C4-2B (cell line): Measurements from ENCODE around the gene AUTS2.

ENCODE experiments used
- H3K27ac ChIP-seq: fragments of 450-650 bp; 2 replicates; pipeline ENCODE4 v1.5.1; 2017
- ZFX ChIP-seq: fragments of 450-650 bp; IDR thresholded peaks from 2 replicates; pipeline ENCODE4 v1.6.1; 2017
- TF ChIP-seq, protein P1 (sequence below): fragments of 450-650 bp; conservative IDR thresholded peaks from 2 replicates; pipeline ENCODE4 v1.5.1; 2017; ENCODE audit warnings: mild to moderate bottlenecking

Gene AUTS2

DNA sequence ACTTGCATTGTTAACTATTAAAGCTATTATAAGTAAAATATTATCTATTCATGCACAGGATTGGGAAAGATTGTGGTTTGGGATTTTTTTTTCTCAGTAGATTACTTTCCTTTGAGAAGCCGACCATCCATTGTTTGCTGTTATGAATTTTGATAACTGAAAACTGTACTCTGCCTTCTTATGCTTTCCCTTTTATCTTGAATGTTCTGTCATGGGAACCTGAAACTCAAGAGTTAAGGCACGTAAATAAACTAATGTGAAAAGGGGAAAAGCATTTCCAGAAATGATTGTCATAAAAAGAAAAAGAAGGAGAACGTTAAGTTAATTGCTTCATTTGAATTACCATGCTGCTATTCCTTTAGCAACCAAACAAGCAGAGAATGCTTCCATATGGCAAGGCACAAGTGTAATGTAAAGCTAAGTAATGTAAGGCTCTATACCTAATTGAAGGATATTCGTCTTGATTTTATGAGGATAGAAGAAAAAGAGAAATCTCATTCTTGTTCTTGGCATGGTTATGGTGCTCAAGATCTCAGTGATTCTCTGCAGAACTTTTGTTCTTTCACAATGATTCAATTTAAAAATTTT lies 370.8 kb downstream of the AUTS2 start:
- TF ChIP-seq ZFX = no peak
- TF ChIP-seq, protein P1, sequence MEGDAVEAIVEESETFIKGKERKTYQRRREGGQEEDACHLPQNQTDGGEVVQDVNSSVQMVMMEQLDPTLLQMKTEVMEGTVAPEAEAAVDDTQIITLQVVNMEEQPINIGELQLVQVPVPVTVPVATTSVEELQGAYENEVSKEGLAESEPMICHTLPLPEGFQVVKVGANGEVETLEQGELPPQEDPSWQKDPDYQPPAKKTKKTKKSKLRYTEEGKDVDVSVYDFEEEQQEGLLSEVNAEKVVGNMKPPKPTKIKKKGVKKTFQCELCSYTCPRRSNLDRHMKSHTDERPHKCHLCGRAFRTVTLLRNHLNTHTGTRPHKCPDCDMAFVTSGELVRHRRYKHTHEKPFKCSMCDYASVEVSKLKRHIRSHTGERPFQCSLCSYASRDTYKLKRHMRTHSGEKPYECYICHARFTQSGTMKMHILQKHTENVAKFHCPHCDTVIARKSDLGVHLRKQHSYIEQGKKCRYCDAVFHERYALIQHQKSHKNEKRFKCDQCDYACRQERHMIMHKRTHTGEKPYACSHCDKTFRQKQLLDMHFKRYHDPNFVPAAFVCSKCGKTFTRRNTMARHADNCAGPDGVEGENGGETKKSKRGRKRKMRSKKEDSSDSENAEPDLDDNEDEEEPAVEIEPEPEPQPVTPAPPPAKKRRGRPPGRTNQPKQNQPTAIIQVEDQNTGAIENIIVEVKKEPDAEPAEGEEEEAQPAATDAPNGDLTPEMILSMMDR = no peak
- no peak overlapping the region for H3K27ac ChIP-seq

DNA sequence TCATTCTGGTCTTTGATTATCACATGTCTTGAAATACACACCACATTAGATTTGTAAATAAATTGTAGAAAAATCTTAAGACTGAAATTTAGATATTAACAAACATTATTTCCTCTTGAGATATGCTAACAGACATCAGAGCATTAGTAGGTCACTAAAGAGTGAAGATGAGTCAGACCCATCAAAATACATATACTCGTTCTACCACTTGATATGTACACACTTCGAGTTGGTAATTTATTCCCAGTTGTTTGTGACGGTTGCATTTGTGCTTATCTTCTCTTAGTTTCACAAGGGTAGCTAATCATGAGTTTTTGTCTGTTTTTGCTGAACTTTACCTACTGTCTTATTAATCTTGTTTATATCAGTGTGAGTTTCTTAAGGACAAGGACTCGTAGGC lies 383.4 kb downstream of the AUTS2 start:
- TF ChIP-seq, protein P1 = no peak
- H3K27ac ChIP-seq = no peak overlapping the region

- no peak overlapping the region for H3K27ac ChIP-seq
- TF ChIP-seq, protein P1 = no peak
- no peak for TF ChIP-seq ZFX
Observed at GRCh38 chr7:69982197-69982596, 383.9 kb downstream of the AUTS2 start.

GRCh38 chr7:69989551-69989950 lies 391.3 kb downstream of the AUTS2 start:
- TF ChIP-seq, protein P1 = no peak
- no peak for TF ChIP-seq ZFX
- H3K27ac ChIP-seq = no peak overlapping the region

DNA sequence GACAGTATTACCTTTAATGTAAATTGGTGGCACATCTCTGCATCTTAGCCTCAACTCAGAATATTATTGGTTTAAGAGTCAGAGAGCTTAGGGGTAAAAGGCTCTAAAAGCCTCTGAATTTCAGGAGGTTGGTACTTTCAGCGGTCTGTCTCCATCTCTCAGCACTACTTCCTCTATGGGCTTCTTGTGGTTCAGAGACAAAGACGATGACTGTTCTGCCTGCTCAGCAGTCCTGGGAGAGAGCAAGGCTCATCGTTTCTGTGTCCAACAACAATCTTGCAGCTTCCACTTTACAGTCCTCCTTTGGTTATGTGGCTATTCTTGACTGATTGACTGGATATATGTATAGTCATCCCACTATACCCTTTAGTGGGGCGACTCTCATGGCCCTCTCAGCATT lies 394.7 kb downstream of the AUTS2 start:
- TF ChIP-seq ZFX = no peak
- TF ChIP-seq, protein P1 = no peak
- H3K27ac ChIP-seq = no peak overlapping the region

- H3K27ac ChIP-seq = no peak overlapping the region
- TF ChIP-seq, protein P1 = no peak
- TF ChIP-seq ZFX = no peak
Observed at GRCh38 chr7:69994218-69994617, 395.9 kb downstream of the AUTS2 start.

GRCh38 chr7:69994886-69995542 lies 396.7 kb downstream of the AUTS2 start:
- no peak overlapping the region for H3K27ac ChIP-seq

More at GRCh38 chr7:69994886-69995542, 396.7 kb downstream of the AUTS2 start:
- TF ChIP-seq, protein P1 = no peak
- no peak for TF ChIP-seq ZFX
